ENCODE measurements around the gene STK39. TPM values are rescaled to one million over a fixed set of nuclear protein-coding genes. Genes with fewer than 3 reads are reported as not detected.

STK39 gene
- total RNA-seq, 1 donor from 2014 or later, result 33.4 TPM

GRCh38 chr2:168024459-168024858 is 222.9 kb downstream of the STK39 start:
- intact Hi-C loops (cut with micrococcal nuclease), result no loop called here

GRCh38 chr2:168021800-168022587 is 225.4 kb downstream of the STK39 start:
- intact Hi-C loops (cut with micrococcal nuclease), result no loop called here

- intact Hi-C loops (cut with micrococcal nuclease), result no loop called here
Measured at GRCh38 chr2:168015274-168015953, 232.0 kb downstream of the STK39 start.

GRCh38 chr2:168009900-168010299 is 237.5 kb downstream of the STK39 start:
- intact Hi-C loops (cut with micrococcal nuclease), result no loop called here

- intact Hi-C loops (cut with micrococcal nuclease), result no loop called here
Measured at GRCh38 chr2:168008646-168009195, 238.7 kb downstream of the STK39 start.

- intact Hi-C loops (cut with micrococcal nuclease), result no loop called here
Measured at GRCh38 chr2:168006498-168006897, 240.9 kb downstream of the STK39 start.

GRCh38 chr2:168005586-168005985 is 241.8 kb downstream of the STK39 start:
- intact Hi-C loops (cut with micrococcal nuclease), result no loop called here

- intact Hi-C loops (cut with micrococcal nuclease), result loop anchor here (5.0 kb wide), 1 partner anchor 243 kb away; the partner anchor contains the start of gene STK39
Measured at GRCh38 chr2:168003876-168004275, 243.5 kb downstream of the STK39 start.

GRCh38 chr2:168002021-168002553 is 245.3 kb downstream of the STK39 start:
- intact Hi-C loops (cut with micrococcal nuclease), result loop anchor here (5.0 kb wide), 1 partner anchor 245 kb away; the partner anchor contains the start of gene STK39

- intact Hi-C loops (cut with micrococcal nuclease), result no loop called here
Measured at GRCh38 chr2:167992278-167992677, 255.1 kb downstream of the STK39 start.

GRCh38 chr2:167990062-167990461 is 257.3 kb downstream of the STK39 start:
- intact Hi-C loops (cut with micrococcal nuclease), result no loop called here

- intact Hi-C loops (cut with micrococcal nuclease), result no loop called here
Measured at GRCh38 chr2:167988296-167988695, 259.1 kb downstream of the STK39 start.

GRCh38 chr2:167987558-167987957 is 259.8 kb downstream of the STK39 start:
- intact Hi-C loops (cut with micrococcal nuclease), result no loop called here

GRCh38 chr2:167987026-167987425 is 260.4 kb downstream of the STK39 start:
- intact Hi-C loops (cut with micrococcal nuclease), result no loop called here

GRCh38 chr2:167986223-167986622 is 261.2 kb downstream of the STK39 start:
- intact Hi-C loops (cut with micrococcal nuclease), result no loop called here

- intact Hi-C loops (cut with micrococcal nuclease), result no loop called here
Measured at GRCh38 chr2:167981945-167982344, 265.4 kb downstream of the STK39 start.

- intact Hi-C loops (cut with micrococcal nuclease), result no loop called here
Measured at GRCh38 chr2:167980439-167980838, 267.0 kb downstream of the STK39 start.

GRCh38 chr2:167972746-167973145 is 274.6 kb downstream of the STK39 start:
- intact Hi-C loops (cut with micrococcal nuclease), result no loop called here

- intact Hi-C loops (cut with micrococcal nuclease), result no loop called here
Measured at GRCh38 chr2:167972020-167972419, 275.4 kb downstream of the STK39 start.

- intact Hi-C loops (cut with micrococcal nuclease), result no loop called here
Measured at GRCh38 chr2:167966937-167967913, 280.2 kb downstream of the STK39 start.

All from T-helper 1 cell treated with Interleukin-12 subunit alpha and Interleukin-12 subunit beta and Interleukin-4 antibody, amounts not matched to agents 30 ng/mL and 1 ng/mL, for 36 hours (primary cell).